NCI-H446 (cell line): ENCODE results near the gene NUP210L.

Source experiments
- DNase-seq, 2 experiments: peaks; one replicate each; lab custom pipeline; 2025; lab: John Stamatoyannopoulos, UW

Gene NUP210L

GRCh38 chr1:153963850-153964331 lies 191.0 kb downstream of the NUP210L start:
- DNase-seq, result peak in 1 of 2 experiments; percentile 40

- DNase-seq, result peak; percentile 97 to 98
Measured at GRCh38 chr1:153963030-153963849, 191.6 kb downstream of the NUP210L start, which contains the start of gene SLC39A1. TSS of gene SLC39A1 (minus strand) at chr1:153963537. CDS start at chr1:153962715, 822 bp downstream.

- no peak for DNase-seq
Measured at GRCh38 chr1:153962088-153963029, 192.5 kb downstream of the NUP210L start.

GRCh38 chr1:153961421-153961820 lies 193.5 kb downstream of the NUP210L start:
- DNase-seq, result no peak

GRCh38 chr1:153960206-153960605 lies 194.7 kb downstream of the NUP210L start:
- no peak for DNase-seq

GRCh38 chr1:153959454-153959853 lies 195.4 kb downstream of the NUP210L start:
- DNase-seq, result no peak

- no peak for DNase-seq
Measured at GRCh38 chr1:153958961-153959260, 196.0 kb downstream of the NUP210L start.

GRCh38 chr1:153958111-153958960 lies 196.5 kb downstream of the NUP210L start, which contains the start of gene CRTC2:
TSS of gene CRTC2 (minus strand) at chr1:153958612. CDS start at chr1:153958497, 115 bp downstream.
- DNase-seq, result peak; percentile 98

GRCh38 chr1:153957744-153958110 lies 197.1 kb downstream of the NUP210L start:
- DNase-seq, result no peak

GRCh38 chr1:153956997-153957715 lies 197.7 kb downstream of the NUP210L start:
- no peak for DNase-seq

- DNase-seq, result no peak
Measured at GRCh38 chr1:153954826-153955225, 200.0 kb downstream of the NUP210L start.

GRCh38 chr1:153953859-153954365 lies 201.0 kb downstream of the NUP210L start:
- no peak for DNase-seq

GRCh38 chr1:153951801-153952200 lies 203.1 kb downstream of the NUP210L start:
- no peak for DNase-seq

GRCh38 chr1:153951183-153951582 lies 203.7 kb downstream of the NUP210L start:
- no peak for DNase-seq

- DNase-seq, result peak; percentile 53 to 80
Measured at GRCh38 chr1:153946622-153947241, 208.1 kb downstream of the NUP210L start, which contains the start of gene DENND4B. TSS of gene DENND4B (minus strand) at chr1:153946718. CDS start at chr1:153944374, 2,344 bp downstream.

GRCh38 chr1:153945795-153946621 lies 208.9 kb downstream of the NUP210L start:
- peak in 1 of 2 experiments; percentile 21 for DNase-seq

GRCh38 chr1:153945131-153945794 lies 209.6 kb downstream of the NUP210L start:
- DNase-seq, result no peak

- no peak for DNase-seq
Measured at GRCh38 chr1:153944827-153945117, 210.1 kb downstream of the NUP210L start.
